NCI-H460 (cell line): Measurements from ENCODE around the gene CEP83. TPM values are rescaled to one million over a fixed set of nuclear protein-coding genes. Genes with fewer than 3 reads are reported as not detected.

Source experiments
- DNase-seq: peaks from one replicate; pipeline ENCODE4 v3.0.0-alpha.2; 2016; ENCODE audit warnings: low read depth; ENCODE audit errors: extremely low read depth
- total RNA-seq: library from RNA; depleted of rRNA; stranded (reverse); fragments of >200 nt; shearing (Covaris generic); gene quantifications from 2 replicates; pipeline ENCODE4 v1.2.3, GENCODE V29; 2014; rRNA removed

The CEP83 gene
- total RNA-seq, 1 experiment from 2014 or later: 21.1 TPM

GRCh38 chr12:94260017-94260416, 199.7 kb downstream of the CEP83 start:
- no peak for DNase-seq

- DNase-seq: no peak
Observed at GRCh38 chr12:94258593-94258992, 201.1 kb downstream of the CEP83 start.

Other genes with a start within 250 kb of the CEP83 start
- 0.09 TPM in 1 of 2 replicates, not detected in the other for gene TMCC3, start 190.7 kb upstream of the CEP83 start, total RNA-seq